ENCODE measurements around the gene DTHD1. TPM values are rescaled to one million over a fixed set of nuclear protein-coding genes. Genes with fewer than 3 reads are reported as not detected.

The DTHD1 gene
- total RNA-seq: 1 to 10 TPM in 1 of 4 donors, under 1 TPM in 1, not detected in 2; 0.68 to 1.3 TPM

- no peak within 1 kb of the TSS for H3K4me3 ChIP-seq
- H3K36me3 ChIP-seq: no peaks in the 10 kb centered on the region
- in situ Hi-C loops (cut with MboI; ENCODE audit: low pct_ligation_motif_present in 1 of 4, low pct_unique_long_range_greater_than_20kb in 1 of 4, low sequenced_read_pairs in 3 of 4) (no loop called here), intact Hi-C loops (cut with DNase I; ENCODE audit: low total_unique reads) (no loop called here)
- WGBS, 2 donors (ENCODE audit: low coverage in 1 of 2): 88 to 90% methylated on average over 2 to 5 of the region's 5 CpGs
- no peak within 1 kb of the TSS for H3K27ac ChIP-seq
- H3K9me3 ChIP-seq: no peaks in the 10 kb centered on the region
- TF ChIP-seq POLR2AphosphoS5 (IDR thresholded peaks at IDR 0.05) (no peak), EP300 (IDR thresholded peaks at IDR 0.05; ENCODE audit: low read depth) (no peak), CTCF (IDR thresholded peaks at IDR 0.05) (no peak), POLR2A (IDR thresholded peaks at IDR 0.05) (no peak)
- no peaks in the 10 kb centered on the region for H3K27me3 ChIP-seq
- no peak for DNase-seq
- H3K4me1 ChIP-seq: peaks cover 0 to 6% (median 0%) of the 10 kb centered on the region in 4 donors
Observed at GRCh38 chr4:36281384-36282106, at the start of gene DTHD1. TSS of gene DTHD1 (plus strand) at chr4:36281616. CDS start at chr4:36281759, 143 bp downstream.

- Histone ChIP-seq H3K4me1 (peaks cover 0 to 18% (median 5%) of the 10 kb centered on the region in 4 donors), H3K9me3 (no peaks in the 10 kb centered on the region), H3K4me3 (no peak overlapping the region), H3K27me3 (no peaks in the 10 kb centered on the region), H3K36me3 (no peaks in the 10 kb centered on the region), H3K27ac (no peak overlapping the region)
- no peak for TF ChIP-seq CTCF (IDR thresholded peaks at IDR 0.05)
- TF ChIP-seq EP300 (IDR thresholded peaks at IDR 0.05; ENCODE audit: low read depth): no peak
- no peak for TF ChIP-seq POLR2AphosphoS5 (IDR thresholded peaks at IDR 0.05)
- TF ChIP-seq POLR2A (IDR thresholded peaks at IDR 0.05): no peak
- intact Hi-C loops (cut with DNase I; ENCODE audit: low total_unique reads): no loop called here
- in situ Hi-C loops (cut with MboI; ENCODE audit: low pct_ligation_motif_present in 1 of 4, low pct_unique_long_range_greater_than_20kb in 1 of 4, low sequenced_read_pairs in 3 of 4): no loop called here
- 90 to 100% methylated on average over 5 to 10 of the region's 10 CpGs for WGBS, 2 donors (ENCODE audit: low coverage in 1 of 2)
- no peak for DNase-seq
Observed at GRCh38 chr4:36233567-36234266, 47.7 kb upstream of the DTHD1 start.

- TF ChIP-seq POLR2AphosphoS5 (IDR thresholded peaks at IDR 0.05) (no peak), EP300 (IDR thresholded peaks at IDR 0.05; ENCODE audit: low read depth) (no peak), POLR2A (IDR thresholded peaks at IDR 0.05) (no peak), CTCF (IDR thresholded peaks at IDR 0.05) (no peak)
- H3K27me3 ChIP-seq: no peaks in the 10 kb centered on the region
- H3K4me3 ChIP-seq: no peak overlapping the region
- peaks cover 0 to 8% (median 4%) of the 10 kb centered on the region in 4 donors for H3K4me1 ChIP-seq
- H3K36me3 ChIP-seq: no peaks in the 10 kb centered on the region
- H3K9me3 ChIP-seq: no peaks in the 10 kb centered on the region
- intact Hi-C loops (cut with DNase I; ENCODE audit: low total_unique reads): loop anchor here (5.0 kb wide), 1 partner anchor 1603 kb away; no protein-coding TSS in a partner anchor
- WGBS, 2 donors (ENCODE audit: low coverage in 1 of 2): 81 to 93% methylated on average over 2 to 3 of the region's 3 CpGs
- DNase-seq: no peak
- no peak overlapping the region for H3K27ac ChIP-seq
- in situ Hi-C loops (cut with MboI; ENCODE audit: low pct_ligation_motif_present in 1 of 4, low pct_unique_long_range_greater_than_20kb in 1 of 4, low sequenced_read_pairs in 3 of 4): no loop called here
Observed at GRCh38 chr4:36235306-36235705, 46.1 kb upstream of the DTHD1 start.

- WGBS, 2 donors (ENCODE audit: low coverage in 1 of 2): 95 to 96% methylated on average over 2 of the region's 2 CpGs
- TF ChIP-seq POLR2AphosphoS5 (IDR thresholded peaks at IDR 0.05) (no peak), CTCF (IDR thresholded peaks at IDR 0.05) (no peak), POLR2A (IDR thresholded peaks at IDR 0.05) (no peak), EP300 (IDR thresholded peaks at IDR 0.05; ENCODE audit: low read depth) (no peak)
Observed at GRCh38 chr4:36236159-36236558, 45.3 kb upstream of the DTHD1 start.

More at GRCh38 chr4:36236159-36236558, 45.3 kb upstream of the DTHD1 start:
- intact Hi-C loops (cut with DNase I; ENCODE audit: low total_unique reads) (loop anchor here (5.0 kb wide), 1 partner anchor 1604 kb away; no protein-coding TSS in a partner anchor), in situ Hi-C loops (cut with MboI; ENCODE audit: low pct_ligation_motif_present in 1 of 4, low pct_unique_long_range_greater_than_20kb in 1 of 4, low sequenced_read_pairs in 3 of 4) (no loop called here)
- Histone ChIP-seq H3K4me1 (peaks cover 0 to 3% (median 0%) of the 10 kb centered on the region in 4 donors), H3K4me3 (no peak overlapping the region), H3K27me3 (no peaks in the 10 kb centered on the region), H3K9me3 (no peaks in the 10 kb centered on the region), H3K36me3 (no peaks in the 10 kb centered on the region), H3K27ac (no peak overlapping the region)
- no peak for DNase-seq
